Natural killer cell (primary cell): ENCODE measurements around the gene SLC12A5. TPM values are rescaled to one million over a fixed set of nuclear protein-coding genes. Genes with fewer than 3 reads are reported as not detected.

Source experiments
- ATAC-seq, 3 donors: fragments of 150-1000 bp in 2 of 3; fragments of 200-7000 bp in 1 of 3; cut with Tn5 transposase; 1 replicate in 1 of 3; 2 replicates in 2 of 3; pipeline ENCODE4 v1.10.0; 2021; ENCODE audit warnings: mild to moderate bottlenecking in 2 of 3, moderate library complexity in 2 of 3
- DNase-seq, 2 donors: peaks; one replicate each; pipeline versions ENCODE4 v3.0.0 to v3.0.0-alpha.2; 2013 to 2021; ENCODE audit warnings: mixed read lengths in 1 of 2
- H3K27ac ChIP-seq: one replicate; pipeline ENCODE4 v1.5.1; 2013; ENCODE audit warnings: mild to moderate bottlenecking, low read length
- H3K27me3 ChIP-seq: one replicate; pipeline ENCODE4 v1.6.1; 2013; ENCODE audit warnings: low read length; ENCODE audit not compliant: control insufficient read depth, insufficient read depth
- H3K36me3 ChIP-seq: one replicate; pipeline ENCODE4 v1.6.1; 2013; ENCODE audit warnings: low read length; ENCODE audit not compliant: control insufficient read depth, insufficient read depth
- H3K4me1 ChIP-seq: one replicate; pipeline ENCODE4 v1.6.1; 2013; ENCODE audit warnings: low read length; ENCODE audit not compliant: control insufficient read depth, insufficient read depth
- H3K4me3 ChIP-seq: one replicate; pipeline ENCODE4 v1.5.1; 2013; ENCODE audit warnings: low read length
- H3K9me3 ChIP-seq: one replicate; pipeline ENCODE4 v1.6.1; 2013; ENCODE audit warnings: low read length; ENCODE audit not compliant: control insufficient read depth, insufficient read depth
- H3K27ac Mint-ChIP-seq, 2 donors: one replicate each; pipeline ENCODE4 v1.8.0; 2022; ENCODE audit warnings: mild to moderate bottlenecking in 2 of 2, mixed read lengths in 2 of 2, moderate library complexity in 1 of 2
- H3K27me3 Mint-ChIP-seq, 2 donors: one replicate each; pipeline ENCODE4 v1.8.0; 2022; ENCODE audit warnings: low read depth in 2 of 2, mixed read lengths in 2 of 2
- H3K36me3 Mint-ChIP-seq: one replicate; pipeline ENCODE4 v1.8.0; 2022; ENCODE audit warnings: mixed read lengths
- H3K4me1 Mint-ChIP-seq, 2 donors: one replicate each; pipeline ENCODE4 v1.8.0; 2022; ENCODE audit warnings: mixed read lengths in 2 of 2
- H3K4me3 Mint-ChIP-seq: one replicate; pipeline ENCODE4 v1.8.0; 2022; ENCODE audit warnings: mild to moderate bottlenecking, moderate library complexity, mixed read lengths
- H3K9me3 Mint-ChIP-seq, 2 donors: one replicate each; pipeline ENCODE4 v1.8.0; 2022; ENCODE audit warnings: mixed read lengths in 2 of 2
- WGBS: methylation state at CpG from one replicate; pipeline ENCODE4 v1.1.7; 2013; ENCODE audit warnings: missing lambda C conversion rate; ENCODE audit not compliant: insufficient coverage; 5-methylcytosine and 5-hydroxymethylcytosine counted together
- intact Hi-C: fragments of 100-400 bp; cut with micrococcal nuclease; formaldehyde crosslinking; loops from one replicate; pipeline ENCODE4 v1.14.2; 2022
- total RNA-seq, 4 donors: library from RNA; stranded (reverse); fragments of 120-200 nt in 1 of 4; gene quantifications; one replicate each; pipeline versions ENCODE4 v1.2.3 to v1.2.4, GENCODE V29; 2013 to 2022
- TF ChIP-seq, protein P1 (sequence below): fragments of 200-600 bp; IDR thresholded peaks from one replicate; pipeline ENCODE4 v1.8.0; 2022; ENCODE audit warnings: antibody characterized with exemption

The SLC12A5 gene
- total RNA-seq, 3 donors from 2014 or later (not counting 1 experiment from before 2014, with no cell fraction given), result 0.85 TPM; not detected in 2

DNA sequence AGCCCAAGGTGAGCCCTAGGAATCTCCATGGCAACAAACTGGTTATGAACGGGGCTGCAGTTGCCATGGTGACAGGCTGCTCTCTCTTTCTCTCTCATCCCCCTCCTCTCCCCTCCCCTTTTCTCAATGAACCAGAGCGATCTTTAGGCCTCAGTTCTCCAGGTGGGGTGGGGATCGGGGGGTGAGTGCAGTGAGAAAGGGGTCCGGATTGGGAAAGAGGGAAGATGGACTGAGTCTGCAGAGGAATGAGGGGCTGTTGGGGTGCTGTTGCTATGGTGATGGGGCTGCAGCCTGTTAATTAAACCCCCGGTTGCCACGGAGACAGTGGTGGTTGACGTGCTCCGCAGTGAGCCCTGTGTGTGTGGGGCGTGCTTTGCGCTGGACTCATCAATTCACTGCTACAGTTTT lies 3.6 kb upstream of the SLC12A5 start:
- Mint-ChIP-seq H3K27me3 (peaks cover 44 to 52% of the 10 kb centered on the region in 2 donors), H3K9me3 (no peaks in the 10 kb centered on the region), H3K4me3 (no peak overlapping the region), H3K4me1 (peaks cover 25 to 26% of the 10 kb centered on the region in 2 donors), H3K27ac (no peak overlapping the region), H3K36me3 (no peaks in the 10 kb centered on the region)
- no peaks in the 10 kb centered on the region for H3K36me3 ChIP-seq
- H3K4me3 ChIP-seq, result no peak overlapping the region
- intact Hi-C loops, result loop anchor here (10.0 kb wide), 1 partner anchor 659 kb away; the partner anchor contains the start of gene TP53RK
- DNase-seq (no peak), ATAC-seq (no peak)
- peaks cover 25% of the 10 kb centered on the region for H3K27me3 ChIP-seq
- TF ChIP-seq, protein P1, sequence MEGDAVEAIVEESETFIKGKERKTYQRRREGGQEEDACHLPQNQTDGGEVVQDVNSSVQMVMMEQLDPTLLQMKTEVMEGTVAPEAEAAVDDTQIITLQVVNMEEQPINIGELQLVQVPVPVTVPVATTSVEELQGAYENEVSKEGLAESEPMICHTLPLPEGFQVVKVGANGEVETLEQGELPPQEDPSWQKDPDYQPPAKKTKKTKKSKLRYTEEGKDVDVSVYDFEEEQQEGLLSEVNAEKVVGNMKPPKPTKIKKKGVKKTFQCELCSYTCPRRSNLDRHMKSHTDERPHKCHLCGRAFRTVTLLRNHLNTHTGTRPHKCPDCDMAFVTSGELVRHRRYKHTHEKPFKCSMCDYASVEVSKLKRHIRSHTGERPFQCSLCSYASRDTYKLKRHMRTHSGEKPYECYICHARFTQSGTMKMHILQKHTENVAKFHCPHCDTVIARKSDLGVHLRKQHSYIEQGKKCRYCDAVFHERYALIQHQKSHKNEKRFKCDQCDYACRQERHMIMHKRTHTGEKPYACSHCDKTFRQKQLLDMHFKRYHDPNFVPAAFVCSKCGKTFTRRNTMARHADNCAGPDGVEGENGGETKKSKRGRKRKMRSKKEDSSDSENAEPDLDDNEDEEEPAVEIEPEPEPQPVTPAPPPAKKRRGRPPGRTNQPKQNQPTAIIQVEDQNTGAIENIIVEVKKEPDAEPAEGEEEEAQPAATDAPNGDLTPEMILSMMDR, result no peak
- H3K27ac ChIP-seq, result no peak overlapping the region
- peaks cover 22% of the 10 kb centered on the region for H3K4me1 ChIP-seq
- WGBS, result 82% methylated on average over 10 of the region's 10 CpGs
- no peaks in the 10 kb centered on the region for H3K9me3 ChIP-seq

DNA sequence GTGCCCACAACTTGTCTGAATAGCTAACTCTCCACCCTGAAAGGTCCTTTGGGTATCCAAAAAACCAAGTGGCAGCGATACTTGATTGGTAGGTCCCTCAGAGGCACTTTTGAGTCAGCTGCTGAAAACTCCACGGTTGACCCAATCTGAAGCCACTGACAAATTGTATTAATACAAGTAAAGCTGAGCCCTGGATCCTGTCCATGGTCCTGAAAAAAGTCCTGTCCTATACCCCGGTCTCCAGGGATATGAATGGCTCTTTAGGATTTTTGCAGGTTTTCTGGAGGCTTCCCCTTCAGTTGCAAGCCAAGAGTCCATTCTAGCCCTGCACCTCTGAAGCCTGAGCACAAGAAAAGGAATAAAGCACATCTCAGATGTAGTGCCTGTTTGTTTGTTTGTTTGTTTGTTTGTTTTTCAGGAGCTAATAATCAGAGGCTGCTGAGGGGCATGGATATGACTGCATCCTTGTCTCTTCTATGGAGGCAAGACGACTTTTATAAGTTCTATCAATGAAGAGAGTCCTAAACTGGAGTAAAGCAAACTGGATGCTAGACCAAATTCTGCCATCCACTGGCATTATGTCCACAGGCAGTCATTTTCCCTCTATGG lies 1.7 kb upstream of the SLC12A5 start:
- Histone ChIP-seq H3K4me3 (no peak overlapping the region), H3K9me3 (no peaks in the 10 kb centered on the region), H3K27ac (no peak overlapping the region), H3K4me1 (peaks cover 8% of the 10 kb centered on the region), H3K27me3 (peaks cover 27% of the 10 kb centered on the region), H3K36me3 (no peaks in the 10 kb centered on the region)
- 15% methylated on average over 4 of the region's 4 CpGs for WGBS
- Mint-ChIP-seq H3K27ac (no peak overlapping the region), H3K36me3 (no peaks in the 10 kb centered on the region), H3K9me3 (no peaks in the 10 kb centered on the region), H3K4me1 (peaks cover 10 to 12% of the 10 kb centered on the region in 2 donors), H3K4me3 (no peak overlapping the region), H3K27me3 (peaks cover 38 to 41% of the 10 kb centered on the region in 2 donors)
- ATAC-seq (peak in 2 of 3 donors; percentile 30 to 47), DNase-seq (peak in 1 of 2 donors; percentile 67)
- intact Hi-C loops, result loop anchor here (10.0 kb wide), 1 partner anchor 657 kb away; the partner anchor contains the start of gene TP53RK
- TF ChIP-seq, protein P1, result no peak

DNA sequence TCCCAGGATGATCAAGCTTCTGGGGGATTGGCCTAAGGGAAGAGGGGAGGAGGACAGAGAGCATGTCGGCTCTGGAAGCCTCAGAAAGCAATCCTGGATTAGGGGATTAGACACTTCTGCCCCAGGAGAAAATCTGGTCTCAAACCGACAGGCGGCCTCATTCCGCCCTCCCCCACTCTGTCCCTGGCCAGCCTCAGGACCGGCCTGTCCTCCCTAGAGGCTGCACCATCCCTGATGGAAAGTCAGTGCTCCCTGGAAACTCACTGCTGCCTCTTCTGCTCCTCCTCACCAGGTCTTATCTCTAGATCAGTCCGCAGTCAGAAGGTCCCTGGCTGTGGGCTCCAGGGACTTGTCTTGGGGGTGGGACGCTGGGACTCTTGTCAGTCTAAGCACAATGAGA lies 905 bp upstream of the SLC12A5 start:
- H3K9me3 Mint-ChIP-seq, result no peaks in the 10 kb centered on the region
- intact Hi-C loops, result loop anchor here (10.0 kb wide), 1 partner anchor 657 kb away; the partner anchor contains the start of gene TP53RK
- H3K36me3 ChIP-seq, result no peaks in the 10 kb centered on the region
- no peak for ATAC-seq
- DNase-seq, result no peak
- no peak overlapping the region for H3K4me3 Mint-ChIP-seq
- TF ChIP-seq, protein P1, result no peak
- WGBS, result 73% methylated on average over 7 of the region's 7 CpGs
- no peak overlapping the region for H3K4me3 ChIP-seq
- no peaks in the 10 kb centered on the region for H3K9me3 ChIP-seq
- H3K4me1 Mint-ChIP-seq, result peaks cover 6 to 7% of the 10 kb centered on the region in 2 donors
- H3K4me1 ChIP-seq, result peaks cover under 1% of the 10 kb centered on the region
- H3K27me3 ChIP-seq, result peaks cover 23% of the 10 kb centered on the region
- H3K27me3 Mint-ChIP-seq, result peaks cover 43 to 46% of the 10 kb centered on the region in 2 donors
- no peaks in the 10 kb centered on the region for H3K36me3 Mint-ChIP-seq
- H3K27ac ChIP-seq, result no peak overlapping the region
- H3K27ac Mint-ChIP-seq, result no peak overlapping the region
